Stimulated activated CD4-positive, alpha-beta T cell treated with anti-CD3 and anti-CD28 coated beads, Interleukin-12 subunit alpha, Interleukin-12 subunit beta, amount 100 ng/mL, for 24 hours (primary cell): ENCODE results near the gene TNNT2.

ENCODE experiments used
- DNase-seq, 2 experiments: peaks; one replicate each; pipeline ENCODE4 v3.0.0-alpha.2; 2020; ENCODE audit warnings: low read depth in 2 of 2

Gene TNNT2

GRCh38 chr1:201377611-201378092 lies at the start of gene TNNT2:
Gene TNNT2 (minus strand): TSS chr1:201377680. CDS start chr1:201373254, 4,426 bp downstream.
- no peak for DNase-seq

GRCh38 chr1:201426479-201427310 lies 49.2 kb upstream of the TNNT2 start:
- DNase-seq = no peak

- DNase-seq = no peak
Measured at GRCh38 chr1:201424146-201424545, 46.7 kb upstream of the TNNT2 start.

- no peak for DNase-seq
Measured at GRCh38 chr1:201423655-201424054, 46.2 kb upstream of the TNNT2 start.

GRCh38 chr1:201422436-201423030 lies 45.1 kb upstream of the TNNT2 start:
- no peak for DNase-seq

- no peak for DNase-seq
Measured at GRCh38 chr1:201422026-201422425, 44.5 kb upstream of the TNNT2 start.

GRCh38 chr1:201421041-201421440 lies 43.6 kb upstream of the TNNT2 start:
- DNase-seq = no peak

- no peak for DNase-seq
Measured at GRCh38 chr1:201420608-201421002, 43.1 kb upstream of the TNNT2 start.

GRCh38 chr1:201419746-201420607 lies 42.5 kb upstream of the TNNT2 start:
- DNase-seq = no peak

- DNase-seq = no peak
Measured at GRCh38 chr1:201419256-201419655, 41.8 kb upstream of the TNNT2 start.

- no peak for DNase-seq
Measured at GRCh38 chr1:201418461-201418860, 41.0 kb upstream of the TNNT2 start.

- no peak for DNase-seq
Measured at GRCh38 chr1:201414051-201414738, 36.7 kb upstream of the TNNT2 start.

GRCh38 chr1:201411292-201411691 lies 33.8 kb upstream of the TNNT2 start:
- DNase-seq = no peak

GRCh38 chr1:201409440-201409839 lies 32.0 kb upstream of the TNNT2 start:
- no peak for DNase-seq

GRCh38 chr1:201408834-201409200 lies 31.3 kb upstream of the TNNT2 start:
- DNase-seq = no peak

- DNase-seq = peak; percentile 45 to 81
Measured at GRCh38 chr1:201408176-201408833, 30.8 kb upstream of the TNNT2 start.

GRCh38 chr1:201406831-201407406 lies 29.4 kb upstream of the TNNT2 start:
- DNase-seq = no peak

- no peak for DNase-seq
Measured at GRCh38 chr1:201405484-201405831, 28.0 kb upstream of the TNNT2 start.

GRCh38 chr1:201404722-201405483 lies 27.4 kb upstream of the TNNT2 start:
- DNase-seq = no peak

- DNase-seq = no peak
Measured at GRCh38 chr1:201404055-201404454, 26.6 kb upstream of the TNNT2 start.
